Measurements from ENCODE around the gene SIRT2.

DNA sequence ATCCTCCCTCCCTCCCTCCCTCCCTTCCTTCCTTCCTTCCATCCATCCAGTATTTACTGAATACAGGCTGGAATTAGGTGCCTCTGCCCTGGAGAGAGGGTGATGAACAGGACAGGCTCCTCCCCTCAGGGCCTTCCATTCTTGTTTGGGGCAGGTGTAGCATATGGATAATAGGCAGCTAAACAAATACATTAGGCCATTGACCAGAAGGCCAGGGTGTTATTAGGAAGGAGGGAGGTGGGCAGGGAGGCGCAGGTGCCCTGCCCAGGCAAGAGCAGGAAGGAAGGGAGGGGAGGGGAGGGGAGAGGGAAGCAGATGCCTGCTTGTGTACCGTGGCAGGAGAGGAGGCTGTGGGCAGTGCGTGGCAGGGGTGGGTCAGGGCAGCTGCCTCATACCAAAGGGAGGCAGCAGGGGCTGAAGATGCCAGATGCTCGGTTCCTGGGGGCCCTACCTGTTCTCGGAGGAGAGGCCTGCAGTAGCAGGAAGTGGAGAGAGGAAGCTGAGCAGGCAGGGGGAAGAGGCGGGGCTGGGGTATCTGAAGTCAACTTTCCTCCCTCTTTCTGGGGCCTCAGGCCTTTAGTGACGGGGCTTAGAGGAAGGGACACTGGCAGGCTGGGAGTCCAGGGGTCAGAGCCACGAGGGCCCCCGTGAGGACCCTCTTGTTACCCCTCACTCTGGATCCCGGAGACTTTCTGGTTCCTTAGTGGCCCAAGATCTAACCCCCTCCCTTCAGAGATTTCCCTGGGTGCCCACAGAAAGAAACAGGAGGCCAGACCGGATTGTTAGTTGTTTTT lies 21.4 kb downstream of the SIRT2 start, which contains the start of gene RINL:
- TF ChIP-seq, protein P1, sequence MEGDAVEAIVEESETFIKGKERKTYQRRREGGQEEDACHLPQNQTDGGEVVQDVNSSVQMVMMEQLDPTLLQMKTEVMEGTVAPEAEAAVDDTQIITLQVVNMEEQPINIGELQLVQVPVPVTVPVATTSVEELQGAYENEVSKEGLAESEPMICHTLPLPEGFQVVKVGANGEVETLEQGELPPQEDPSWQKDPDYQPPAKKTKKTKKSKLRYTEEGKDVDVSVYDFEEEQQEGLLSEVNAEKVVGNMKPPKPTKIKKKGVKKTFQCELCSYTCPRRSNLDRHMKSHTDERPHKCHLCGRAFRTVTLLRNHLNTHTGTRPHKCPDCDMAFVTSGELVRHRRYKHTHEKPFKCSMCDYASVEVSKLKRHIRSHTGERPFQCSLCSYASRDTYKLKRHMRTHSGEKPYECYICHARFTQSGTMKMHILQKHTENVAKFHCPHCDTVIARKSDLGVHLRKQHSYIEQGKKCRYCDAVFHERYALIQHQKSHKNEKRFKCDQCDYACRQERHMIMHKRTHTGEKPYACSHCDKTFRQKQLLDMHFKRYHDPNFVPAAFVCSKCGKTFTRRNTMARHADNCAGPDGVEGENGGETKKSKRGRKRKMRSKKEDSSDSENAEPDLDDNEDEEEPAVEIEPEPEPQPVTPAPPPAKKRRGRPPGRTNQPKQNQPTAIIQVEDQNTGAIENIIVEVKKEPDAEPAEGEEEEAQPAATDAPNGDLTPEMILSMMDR (optimal IDR thresholded peaks at IDR 0.05 in 1 of 3, IDR thresholded peaks at IDR 0.05 in 1 of 3, conservative IDR thresholded peaks at IDR 0.05 in 1 of 3; ENCODE audit: extremely low read depth in 1 of 3, insufficient read depth in 2 of 3, low read length in 3 of 3), result no peak
- no peak for TF ChIP-seq EZH2 (IDR thresholded peaks at IDR 0.05; ENCODE audit: low read length)
